Activated T-helper 2 cell treated with anti-CD3 and anti-CD28 coated beads, Interferon-gamma antibody, Interleukin-2, Interleukin-4, amounts not matched to agents 10 μg/mL and 5 μg/mL and 100 μg/mL, durations not matched to agents 14 hours and 24 hours and 36 hours (primary cell): ENCODE data around the gene IL2RG. TPM values are rescaled to one million over a fixed set of nuclear protein-coding genes. Genes with fewer than 3 reads are reported as not detected.

Experiments
- DNase-seq: peaks from one replicate; pipeline ENCODE4 v3.0.0; 2021; ENCODE audit warnings: low spot score
- H3K27ac Mint-ChIP-seq: one replicate; pipeline ENCODE4 v1.8.0; 2021; ENCODE audit warnings: mixed read lengths
- H3K27me3 Mint-ChIP-seq: one replicate; pipeline ENCODE4 v1.8.0; 2021; ENCODE audit warnings: low read depth, mixed read lengths
- H3K36me3 Mint-ChIP-seq: one replicate; pipeline ENCODE4 v1.8.0; 2021; ENCODE audit warnings: low read depth, mixed read lengths
- H3K4me1 Mint-ChIP-seq: one replicate; pipeline ENCODE4 v1.8.0; 2021; ENCODE audit warnings: low read depth, mixed read lengths
- H3K4me3 Mint-ChIP-seq: one replicate; pipeline ENCODE4 v1.8.0; 2021; ENCODE audit warnings: low read depth, mild to moderate bottlenecking, moderate library complexity, mixed read lengths
- H3K9me3 Mint-ChIP-seq: one replicate; pipeline ENCODE4 v1.8.0; 2021; ENCODE audit warnings: mixed read lengths
- intact Hi-C: fragments of 100-400 bp; cut with micrococcal nuclease; formaldehyde crosslinking; loops from one replicate; pipeline ENCODE4 v1.15.1; 2023
- total RNA-seq: library from RNA; stranded (reverse); gene quantifications from 2 replicates; pipeline ENCODE4 v1.2.3, GENCODE V29; 2022

IL2RG gene
- 358 and 366 TPM in 2 replicates for total RNA-seq

DNA sequence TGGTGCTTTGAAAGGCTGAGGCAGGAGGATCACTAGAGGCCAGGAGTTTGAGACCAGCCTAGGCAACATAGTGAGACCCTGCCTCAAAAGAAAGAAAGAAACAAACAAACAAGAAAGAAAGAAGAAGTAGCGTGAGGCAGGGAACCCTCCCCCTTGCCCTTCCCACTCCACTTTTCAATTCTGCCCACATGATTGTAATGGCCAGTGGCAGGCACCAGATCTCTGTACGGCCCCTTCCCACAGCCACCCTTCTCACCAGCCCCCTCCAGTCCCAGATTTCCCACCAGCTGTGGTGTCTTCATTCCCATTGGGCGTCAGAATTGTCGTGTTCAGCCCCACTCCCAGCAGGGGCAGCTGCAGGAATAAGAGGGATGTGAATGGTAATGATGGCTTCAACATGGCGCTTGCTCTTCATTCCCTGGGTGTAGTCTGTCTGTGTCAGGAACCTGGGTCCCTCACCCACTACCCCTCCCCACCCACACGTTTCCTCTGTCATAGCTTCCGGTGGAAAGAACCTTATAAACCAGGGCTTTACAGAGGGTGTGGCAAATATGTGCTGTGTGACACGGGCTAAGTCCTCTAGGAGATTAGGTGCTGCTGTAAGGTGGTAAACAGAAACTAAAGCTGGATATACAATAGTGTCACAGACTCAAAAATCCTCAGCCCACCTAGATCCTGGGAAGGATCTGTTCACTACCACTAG, at the start of gene IL2RG:
Gene IL2RG, minus strand, starts transcription at position 437 of the 703 bp plus-strand sequence. Its CDS starts 38 bp downstream, at position 399.
- H3K27me3 Mint-ChIP-seq = no peaks in the 10 kb centered on the region
- peak within 1 kb of the TSS; percentile 95 for H3K27ac Mint-ChIP-seq
- peak within 1 kb of the TSS; percentile 100 for H3K4me3 Mint-ChIP-seq
- DNase-seq = peak; percentile 74
- H3K9me3 Mint-ChIP-seq = no peaks in the 10 kb centered on the region
- H3K36me3 Mint-ChIP-seq = peaks cover 50% of the 10 kb centered on the region
- intact Hi-C loops = loop anchor here (1.0 to 10.0 kb wide), 5 partner anchors 8 to 254 kb away; partner anchors contain the start of genes NONO, SNX12 and TAF1
- peaks cover 39% of the 10 kb centered on the region for H3K4me1 Mint-ChIP-seq

DNA sequence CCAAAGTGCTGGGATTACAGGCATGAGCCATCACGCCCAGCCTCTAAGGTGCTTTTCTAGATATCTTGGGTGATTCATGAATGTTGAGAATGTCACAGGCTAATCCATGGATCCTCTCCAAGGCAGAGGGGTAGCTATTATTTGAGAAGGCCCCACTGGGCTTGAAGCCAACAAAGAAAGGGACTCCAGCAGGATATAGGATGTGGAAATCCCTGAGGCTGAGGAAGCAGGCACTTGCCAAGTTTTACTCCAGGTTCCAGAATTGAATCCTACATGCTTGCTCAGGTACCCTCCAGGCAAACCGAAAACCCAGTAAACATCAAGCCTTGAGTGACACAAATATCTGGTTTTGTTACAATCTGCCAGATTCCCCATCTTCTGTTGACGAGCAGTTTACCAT, 49.1 kb upstream of the IL2RG start:
- Mint-ChIP-seq H3K4me3 (no peak overlapping the region), H3K36me3 (peaks cover 10% of the 10 kb centered on the region), H3K4me1 (peaks cover 1% of the 10 kb centered on the region), H3K27me3 (no peaks in the 10 kb centered on the region), H3K9me3 (no peaks in the 10 kb centered on the region), H3K27ac (no peak overlapping the region)
- intact Hi-C loops = no loop called here
- no peak for DNase-seq

DNA sequence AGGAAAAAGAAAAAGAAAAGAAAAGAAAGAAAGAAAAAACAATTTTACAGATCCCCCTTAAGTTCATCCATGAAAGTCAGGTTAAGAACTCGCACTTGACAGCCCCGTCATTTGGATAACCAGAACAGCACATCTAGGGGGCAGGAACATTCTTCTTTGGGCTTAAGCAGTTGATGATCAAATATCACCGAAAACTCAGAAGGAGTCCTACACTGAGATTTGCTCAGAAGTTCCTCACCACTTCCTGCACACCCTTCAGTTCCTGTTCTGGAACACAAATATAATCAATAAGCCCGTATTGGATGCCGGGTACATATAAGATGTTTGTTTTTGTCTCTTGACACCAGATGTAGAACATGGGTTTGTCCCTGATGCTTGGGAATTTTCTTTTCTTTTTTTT, 48.0 kb upstream of the IL2RG start:
- no peak for DNase-seq
- Mint-ChIP-seq H3K27ac (no peak overlapping the region), H3K36me3 (peaks cover 10% of the 10 kb centered on the region), H3K27me3 (no peaks in the 10 kb centered on the region), H3K4me1 (peaks cover 1% of the 10 kb centered on the region), H3K4me3 (no peak overlapping the region), H3K9me3 (no peaks in the 10 kb centered on the region)
- intact Hi-C loops = no loop called here

DNA sequence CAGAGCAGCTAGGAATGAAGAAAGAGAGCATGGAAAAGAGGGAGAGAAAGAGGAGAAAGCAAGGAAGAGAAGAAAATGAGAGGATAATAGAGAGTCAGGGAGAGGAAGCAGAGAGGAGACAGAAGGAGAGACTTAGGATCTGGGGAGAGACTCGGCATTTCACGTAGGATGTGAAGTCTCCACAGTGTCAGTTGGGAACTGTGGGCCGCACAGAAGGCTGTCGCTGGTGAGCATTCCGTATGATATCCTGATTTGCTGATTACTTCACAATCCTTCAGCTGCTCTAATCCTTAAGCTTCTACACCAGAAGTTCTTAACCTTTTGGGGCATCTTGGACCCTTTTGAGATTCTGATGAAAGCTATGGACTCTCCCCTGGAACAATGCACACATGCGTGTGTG, 47.2 kb upstream of the IL2RG start:
- intact Hi-C loops = no loop called here
- Mint-ChIP-seq H3K27ac (no peak overlapping the region), H3K4me1 (peaks cover 1% of the 10 kb centered on the region), H3K4me3 (no peak overlapping the region), H3K9me3 (no peaks in the 10 kb centered on the region), H3K36me3 (peaks cover 10% of the 10 kb centered on the region), H3K27me3 (no peaks in the 10 kb centered on the region)
- DNase-seq = no peak

DNA sequence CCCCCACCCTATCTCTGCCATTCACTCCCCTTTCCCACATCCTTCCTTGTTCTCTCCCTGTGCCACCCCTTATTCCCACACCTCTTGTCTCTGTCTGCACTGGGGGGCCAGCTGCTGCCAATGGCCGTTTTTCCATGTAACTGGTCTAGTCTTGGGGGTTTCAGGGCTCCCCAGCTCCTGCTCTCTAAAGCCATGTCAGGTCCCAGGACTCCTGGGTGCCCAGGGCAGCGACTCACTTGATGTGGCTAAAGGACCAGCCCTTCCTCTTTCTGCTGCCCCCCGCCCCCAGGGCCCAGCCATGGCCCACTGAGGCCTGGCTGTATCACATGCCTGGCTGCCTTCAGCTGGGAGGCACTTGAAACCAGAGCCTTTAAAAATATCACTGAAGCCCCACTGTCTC, 43.3 kb upstream of the IL2RG start:
- Mint-ChIP-seq H3K4me3 (no peak overlapping the region), H3K4me1 (peaks cover 1% of the 10 kb centered on the region), H3K36me3 (peaks cover 7% of the 10 kb centered on the region), H3K9me3 (no peaks in the 10 kb centered on the region), H3K27me3 (no peaks in the 10 kb centered on the region), H3K27ac (no peak overlapping the region)
- no peak for DNase-seq
- intact Hi-C loops = no loop called here

DNA sequence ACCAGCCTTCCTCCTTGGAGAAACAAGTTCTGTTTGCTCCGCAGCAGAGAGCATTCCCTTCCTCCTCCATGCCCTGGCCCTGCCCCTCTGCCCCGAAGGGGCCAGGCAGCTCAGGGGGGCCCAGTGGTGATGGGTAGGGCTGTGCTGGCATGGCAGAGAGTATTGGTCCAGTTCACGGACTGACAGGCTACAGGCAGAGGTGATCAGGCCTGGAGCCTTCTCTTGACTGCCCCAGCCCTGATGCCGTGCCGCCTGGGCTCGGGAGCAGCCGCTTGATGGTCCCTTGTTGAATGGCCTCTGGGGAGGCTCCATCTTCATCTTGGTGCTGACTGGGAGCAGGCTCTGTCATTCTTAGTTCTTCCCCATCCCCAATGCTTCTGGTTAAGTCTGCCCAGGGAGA, 42.8 kb upstream of the IL2RG start:
- peaks cover 1% of the 10 kb centered on the region for H3K4me1 Mint-ChIP-seq
- intact Hi-C loops = no loop called here
- no peaks in the 10 kb centered on the region for H3K9me3 Mint-ChIP-seq
- H3K36me3 Mint-ChIP-seq = peaks cover 7% of the 10 kb centered on the region
- no peak overlapping the region for H3K4me3 Mint-ChIP-seq
- no peaks in the 10 kb centered on the region for H3K27me3 Mint-ChIP-seq
- no peak overlapping the region for H3K27ac Mint-ChIP-seq
- DNase-seq = no peak

DNA sequence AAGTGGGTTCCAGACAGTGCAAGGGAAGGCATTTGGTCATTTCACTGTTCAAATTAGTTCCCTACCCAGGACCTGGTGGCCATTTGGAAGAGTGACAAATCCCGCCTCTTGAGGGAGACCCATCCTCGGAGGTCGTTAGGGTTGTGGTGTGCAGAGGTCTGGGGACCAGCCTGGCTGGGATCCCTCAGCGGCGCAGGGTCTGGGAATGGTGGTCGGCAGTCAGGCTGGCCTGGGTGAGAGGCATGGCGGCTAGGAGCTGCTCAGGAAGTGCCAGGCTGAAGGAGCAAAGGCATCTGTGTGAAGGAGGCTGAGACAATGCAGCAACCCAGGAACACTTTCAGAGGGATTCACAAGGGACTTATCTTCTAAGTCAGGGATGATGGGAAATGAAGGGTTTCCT, 40.0 kb upstream of the IL2RG start:
- Mint-ChIP-seq H3K27ac (no peak overlapping the region), H3K4me1 (peaks cover 2% of the 10 kb centered on the region), H3K4me3 (no peak overlapping the region), H3K9me3 (no peaks in the 10 kb centered on the region), H3K36me3 (peaks cover 4% of the 10 kb centered on the region), H3K27me3 (no peaks in the 10 kb centered on the region)
- intact Hi-C loops = no loop called here
- no peak for DNase-seq

DNA sequence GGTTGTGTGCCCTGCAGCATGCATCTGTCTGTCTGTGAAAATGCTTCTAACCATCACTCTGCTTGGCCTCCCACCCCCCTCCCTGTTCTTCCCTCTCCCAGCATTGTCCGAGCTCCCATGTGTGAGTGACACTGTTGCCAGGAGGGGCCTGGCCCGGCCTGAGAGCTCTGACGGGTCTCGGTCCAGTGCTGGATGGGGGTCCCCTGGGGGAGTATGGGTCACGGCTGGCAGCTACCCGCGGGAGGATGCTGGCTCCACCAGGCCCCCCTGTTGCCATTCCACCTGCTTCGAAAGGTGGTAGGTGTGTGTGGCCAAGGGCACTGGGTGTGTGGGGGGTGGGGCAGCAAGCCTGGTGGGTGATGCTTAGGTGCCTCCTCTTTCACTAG, 36.9 kb upstream of the IL2RG start:
- no peak for DNase-seq
- intact Hi-C loops = no loop called here
- no peaks in the 10 kb centered on the region for H3K36me3 Mint-ChIP-seq
- H3K27ac Mint-ChIP-seq = no peak overlapping the region
- H3K4me1 Mint-ChIP-seq = peaks cover 5% of the 10 kb centered on the region
- H3K9me3 Mint-ChIP-seq = no peaks in the 10 kb centered on the region
- no peak overlapping the region for H3K4me3 Mint-ChIP-seq
- H3K27me3 Mint-ChIP-seq = no peaks in the 10 kb centered on the region

DNA sequence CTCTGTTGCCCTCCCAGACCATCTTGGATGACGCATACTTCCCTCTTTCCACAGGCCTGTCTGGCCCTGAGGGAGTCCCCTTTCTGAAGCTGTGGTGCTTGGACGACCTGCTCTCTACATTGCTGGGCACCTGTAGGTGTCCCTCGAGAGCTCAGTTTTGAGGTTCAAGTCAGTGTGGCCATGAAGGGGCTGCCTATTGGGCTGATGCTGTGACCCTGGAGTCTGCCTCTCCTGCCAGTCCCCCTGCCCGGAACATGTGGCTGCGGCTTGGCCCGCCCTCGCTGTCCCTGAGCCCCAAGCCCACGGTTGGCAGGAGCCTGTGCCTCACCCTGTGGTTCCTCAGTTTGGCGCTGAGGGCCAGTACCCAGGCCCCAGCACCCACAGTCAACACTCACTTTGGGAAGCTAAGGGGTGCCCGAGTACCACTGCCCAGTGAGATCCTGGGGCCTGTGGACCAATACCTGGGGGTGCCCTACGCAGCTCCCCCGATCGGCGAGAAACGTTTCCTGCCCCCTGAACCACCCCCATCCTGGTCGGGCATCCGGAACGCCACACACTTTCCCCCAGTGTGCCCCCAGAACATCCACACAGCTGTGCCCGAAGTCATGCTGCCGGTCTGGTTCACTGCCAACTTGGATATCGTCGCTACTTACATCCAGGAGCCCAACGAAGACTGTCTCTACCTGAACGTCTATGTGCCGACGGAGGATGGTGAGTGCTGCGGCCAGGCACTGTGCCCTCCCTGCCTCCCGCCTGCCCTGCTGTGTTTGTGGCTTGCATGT, 36.3 kb upstream of the IL2RG start:
- Mint-ChIP-seq H3K4me1 (peaks cover 5% of the 10 kb centered on the region), H3K27ac (no peak overlapping the region), H3K4me3 (no peak overlapping the region), H3K27me3 (no peaks in the 10 kb centered on the region), H3K36me3 (no peaks in the 10 kb centered on the region), H3K9me3 (no peaks in the 10 kb centered on the region)
- intact Hi-C loops = no loop called here
- no peak for DNase-seq

DNA sequence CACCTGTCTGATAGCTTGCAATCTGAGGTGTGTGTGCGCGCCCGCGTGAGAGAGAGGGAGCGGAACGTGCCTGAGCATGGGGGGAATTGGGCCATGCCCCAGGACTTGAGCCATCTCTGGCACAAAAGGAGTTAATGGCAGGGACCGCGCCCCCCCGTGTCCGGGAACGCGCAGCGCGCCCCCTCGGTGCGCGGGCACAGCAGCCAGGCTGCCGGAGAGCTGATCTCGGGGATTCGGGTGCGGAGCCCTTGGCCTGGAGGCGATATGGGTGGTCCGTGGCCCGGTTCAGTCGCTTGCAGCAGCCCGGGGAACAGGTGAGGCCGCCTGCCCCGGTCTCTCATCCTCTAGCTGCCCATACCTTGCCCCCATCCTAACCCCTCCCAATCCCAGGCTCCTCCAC, 33.3 kb upstream of the IL2RG start, which contains the start of gene NLGN3:
Gene NLGN3, plus strand, starts transcription at position 191 of the 400 bp plus-strand sequence. CDS start 2,909 bp downstream, outside the sequence.
- Mint-ChIP-seq H3K36me3 (peaks cover 13% of the 10 kb centered on the region), H3K9me3 (no peaks in the 10 kb centered on the region), H3K27ac (no peak within 1 kb of the TSS), H3K27me3 (no peaks in the 10 kb centered on the region), H3K4me3 (no peak within 1 kb of the TSS), H3K4me1 (peaks cover 5% of the 10 kb centered on the region)
- DNase-seq = no peak
- intact Hi-C loops = no loop called here

DNA sequence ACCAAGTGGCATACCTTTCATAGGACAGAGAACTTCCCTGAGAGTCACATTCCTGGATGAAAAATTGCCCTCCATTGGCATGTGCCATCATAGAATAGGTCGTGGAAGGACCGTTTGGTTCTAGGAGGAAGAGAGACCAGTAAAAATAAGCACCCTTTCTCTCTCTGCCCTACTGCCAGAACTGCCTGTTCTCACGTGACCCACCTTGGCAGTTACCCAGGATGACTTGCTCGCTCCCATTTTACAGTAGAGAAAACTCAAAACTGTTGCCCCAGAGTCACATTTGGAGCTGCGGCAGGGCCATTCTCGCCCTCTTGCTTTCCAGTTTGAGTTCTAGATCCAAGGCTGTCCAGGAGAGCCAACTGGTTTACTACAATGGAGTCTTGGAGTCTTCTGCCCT, 32.1 kb upstream of the IL2RG start:
- intact Hi-C loops = no loop called here
- Mint-ChIP-seq H3K27me3 (no peaks in the 10 kb centered on the region), H3K36me3 (peaks cover 22% of the 10 kb centered on the region), H3K9me3 (no peaks in the 10 kb centered on the region), H3K4me3 (no peak overlapping the region), H3K4me1 (peaks cover 9% of the 10 kb centered on the region), H3K27ac (no peak overlapping the region)
- no peak for DNase-seq

DNA sequence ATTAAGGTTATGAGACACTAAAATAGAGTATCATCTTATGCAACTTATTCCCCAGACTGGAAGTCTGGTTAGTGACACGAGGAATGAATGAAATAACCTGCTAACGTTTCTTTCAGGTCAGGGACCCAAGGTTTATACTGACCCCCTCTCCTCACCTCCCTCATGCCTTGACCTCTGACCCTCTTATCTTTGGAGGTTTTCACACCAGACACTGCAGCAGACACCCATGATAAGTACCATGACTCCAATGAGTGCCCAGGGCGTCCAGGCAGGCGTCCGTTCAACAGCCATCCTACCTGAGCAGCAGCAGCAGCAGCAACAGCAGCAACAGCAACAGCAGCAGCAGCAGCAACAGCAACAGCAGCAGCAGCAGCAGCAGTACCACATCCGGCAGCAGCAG, 29.1 kb upstream of the IL2RG start:
- Mint-ChIP-seq H3K9me3 (no peaks in the 10 kb centered on the region), H3K27ac (no peak overlapping the region), H3K4me1 (peaks cover 4% of the 10 kb centered on the region), H3K27me3 (no peaks in the 10 kb centered on the region), H3K4me3 (no peak overlapping the region), H3K36me3 (peaks cover 50% of the 10 kb centered on the region)
- intact Hi-C loops = no loop called here
- DNase-seq = no peak

DNA sequence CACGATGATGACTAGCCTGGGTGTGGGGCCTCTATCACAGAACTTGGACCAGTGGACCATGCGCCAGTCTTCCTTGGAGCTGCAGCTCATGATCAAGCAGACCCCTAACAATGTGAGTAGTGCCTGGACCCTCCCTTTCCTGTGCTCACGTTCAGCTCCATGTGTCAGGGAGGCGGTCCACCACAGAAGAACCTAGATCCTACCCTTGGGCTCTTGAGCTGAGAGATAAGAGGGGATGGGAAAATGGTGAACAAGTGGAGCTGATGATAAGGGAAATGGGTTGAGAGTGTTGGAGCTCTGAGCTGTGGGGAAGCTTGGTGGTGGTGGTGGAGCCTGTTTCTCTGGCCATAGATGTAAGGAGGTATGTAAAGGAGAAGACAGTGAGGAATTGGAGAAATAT, 20.1 kb upstream of the IL2RG start:
- DNase-seq = no peak
- intact Hi-C loops = no loop called here
- no peaks in the 10 kb centered on the region for H3K9me3 Mint-ChIP-seq
- H3K27me3 Mint-ChIP-seq = no peaks in the 10 kb centered on the region
- H3K36me3 Mint-ChIP-seq = peaks cover 79% of the 10 kb centered on the region
- H3K27ac Mint-ChIP-seq = no peak overlapping the region
- H3K4me3 Mint-ChIP-seq = no peak overlapping the region
- peaks cover 11% of the 10 kb centered on the region for H3K4me1 Mint-ChIP-seq
